ENCODE measurements around the gene SLC35A4.
"Not testable (repeated sequence)": the region's sequence is repeated elsewhere in the genome, so short reads cannot be mapped to it uniquely, and the experiment has no call there.

SLC35A4 gene

GRCh38 chr5:140587495-140587894 lies 22.9 kb downstream of the SLC35A4 start:
- Mint-ChIP-seq H3K4me1 (ENCODE audit: low read depth) (peaks cover 54% of the 10 kb centered on the region), H3K27me3 (no peaks in the 10 kb centered on the region), H3K27ac (peak overlapping the region; percentile 74)

GRCh38 chr5:140588311-140589070 lies 23.9 kb downstream of the SLC35A4 start:
- H3K4me3 Mint-ChIP-seq: no peak overlapping the region
- no peaks in the 10 kb centered on the region for H3K27me3 Mint-ChIP-seq
- H3K36me3 Mint-ChIP-seq (ENCODE audit: low read depth): peaks cover 1% of the 10 kb centered on the region
- peaks cover 11% of the 10 kb centered on the region for H3K9me3 Mint-ChIP-seq
- intact Hi-C loops (cut with micrococcal nuclease): no loop called here
- peak overlapping the region; percentile 87 for H3K27ac Mint-ChIP-seq
- peaks cover 55% of the 10 kb centered on the region for H3K4me1 Mint-ChIP-seq (ENCODE audit: low read depth)

More at GRCh38 chr5:140587495-140587894, 22.9 kb downstream of the SLC35A4 start:
- Mint-ChIP-seq H3K9me3 (peaks cover 16% of the 10 kb centered on the region), H3K36me3 (ENCODE audit: low read depth) (peaks cover 8% of the 10 kb centered on the region), H3K4me3 (no peak overlapping the region)
- intact Hi-C loops (cut with micrococcal nuclease): no loop called here

- peaks cover 77% of the 10 kb centered on the region for H3K4me1 Mint-ChIP-seq (ENCODE audit: low read depth)
- peak overlapping the region; percentile 6 for H3K4me3 Mint-ChIP-seq
- peaks cover 8% of the 10 kb centered on the region for H3K9me3 Mint-ChIP-seq
- H3K27ac Mint-ChIP-seq: peak overlapping the region; percentile 80
- H3K36me3 Mint-ChIP-seq (ENCODE audit: low read depth): no peaks in the 10 kb centered on the region
- intact Hi-C loops (cut with micrococcal nuclease): no loop called here
- no peaks in the 10 kb centered on the region for H3K27me3 Mint-ChIP-seq
Observed at GRCh38 chr5:140590861-140591260, 26.2 kb downstream of the SLC35A4 start.

- intact Hi-C loops (cut with micrococcal nuclease): no loop called here
- H3K27me3 Mint-ChIP-seq: no peaks in the 10 kb centered on the region
- peak overlapping the region; percentile 80 for H3K27ac Mint-ChIP-seq
- H3K9me3 Mint-ChIP-seq: peaks cover 2% of the 10 kb centered on the region
- no peaks in the 10 kb centered on the region for H3K36me3 Mint-ChIP-seq (ENCODE audit: low read depth)
- peak overlapping the region; percentile 61 for H3K4me3 Mint-ChIP-seq
- H3K4me1 Mint-ChIP-seq (ENCODE audit: low read depth): peaks cover 86% of the 10 kb centered on the region
Observed at GRCh38 chr5:140591747-140592372, 27.2 kb downstream of the SLC35A4 start.

GRCh38 chr5:140593070-140593469 lies 28.4 kb downstream of the SLC35A4 start:
- H3K27ac Mint-ChIP-seq: peak overlapping the region; percentile 62
- H3K27me3 Mint-ChIP-seq; intact Hi-C loops (cut with micrococcal nuclease); H3K9me3 Mint-ChIP-seq; H3K36me3 Mint-ChIP-seq (ENCODE audit: low read depth): not testable (repeated sequence)
- H3K4me1 Mint-ChIP-seq (ENCODE audit: low read depth): peaks cover 79% of the 10 kb centered on the region
- peak overlapping the region; percentile 26 for H3K4me3 Mint-ChIP-seq

- H3K9me3 Mint-ChIP-seq: no peaks in the 10 kb centered on the region
- intact Hi-C loops (cut with micrococcal nuclease): loop anchor here (2.0 kb wide), 1 partner anchor 15 kb away; no protein-coding TSS in a partner anchor
- H3K4me3 Mint-ChIP-seq: no peak overlapping the region
- no peaks in the 10 kb centered on the region for H3K36me3 Mint-ChIP-seq (ENCODE audit: low read depth)
- peak overlapping the region; percentile 94 for H3K27ac Mint-ChIP-seq
- H3K4me1 Mint-ChIP-seq (ENCODE audit: low read depth): peaks cover 68% of the 10 kb centered on the region
- H3K27me3 Mint-ChIP-seq: no peaks in the 10 kb centered on the region
Observed at GRCh38 chr5:140594169-140594568, 29.5 kb downstream of the SLC35A4 start.

- intact Hi-C loops (cut with micrococcal nuclease): loop anchor here (2.0 kb wide), 1 partner anchor 13 kb away; no protein-coding TSS in a partner anchor
- peaks cover 54% of the 10 kb centered on the region for H3K4me1 Mint-ChIP-seq (ENCODE audit: low read depth)
- H3K27ac Mint-ChIP-seq: peak overlapping the region; percentile 94
- peak overlapping the region; percentile 13 for H3K4me3 Mint-ChIP-seq
- no peaks in the 10 kb centered on the region for H3K9me3 Mint-ChIP-seq
- H3K27me3 Mint-ChIP-seq: no peaks in the 10 kb centered on the region
- H3K36me3 Mint-ChIP-seq (ENCODE audit: low read depth): no peaks in the 10 kb centered on the region
Observed at GRCh38 chr5:140595538-140596300, 31.1 kb downstream of the SLC35A4 start.

GRCh38 chr5:140596321-140596741 lies 31.7 kb downstream of the SLC35A4 start:
- Mint-ChIP-seq H3K27me3 (no peaks in the 10 kb centered on the region), H3K4me1 (ENCODE audit: low read depth) (peaks cover 48% of the 10 kb centered on the region), H3K36me3 (ENCODE audit: low read depth) (no peaks in the 10 kb centered on the region), H3K27ac (peak overlapping the region; percentile 94), H3K9me3 (no peaks in the 10 kb centered on the region), H3K4me3 (no peak overlapping the region)
- intact Hi-C loops (cut with micrococcal nuclease): no loop called here

- peaks cover 10% of the 10 kb centered on the region for H3K9me3 Mint-ChIP-seq
- H3K27ac Mint-ChIP-seq: no peak overlapping the region
- H3K36me3 Mint-ChIP-seq (ENCODE audit: low read depth): no peaks in the 10 kb centered on the region
- intact Hi-C loops (cut with micrococcal nuclease): no loop called here
- no peaks in the 10 kb centered on the region for H3K27me3 Mint-ChIP-seq
- H3K4me3 Mint-ChIP-seq: no peak overlapping the region
- peaks cover 44% of the 10 kb centered on the region for H3K4me1 Mint-ChIP-seq (ENCODE audit: low read depth)
Observed at GRCh38 chr5:140598836-140599235, 34.2 kb downstream of the SLC35A4 start.

- no peak overlapping the region for H3K4me3 Mint-ChIP-seq
- no peaks in the 10 kb centered on the region for H3K27me3 Mint-ChIP-seq
- no peaks in the 10 kb centered on the region for H3K36me3 Mint-ChIP-seq (ENCODE audit: low read depth)
- peaks cover 10% of the 10 kb centered on the region for H3K9me3 Mint-ChIP-seq
- H3K27ac Mint-ChIP-seq: no peak overlapping the region
- intact Hi-C loops (cut with micrococcal nuclease): no loop called here
- H3K4me1 Mint-ChIP-seq (ENCODE audit: low read depth): peaks cover 32% of the 10 kb centered on the region
Observed at GRCh38 chr5:140600096-140600495, 35.5 kb downstream of the SLC35A4 start.

- Mint-ChIP-seq H3K27me3 (no peaks in the 10 kb centered on the region), H3K27ac (peak overlapping the region; percentile 88), H3K9me3 (peaks cover 10% of the 10 kb centered on the region), H3K36me3 (ENCODE audit: low read depth) (no peaks in the 10 kb centered on the region), H3K4me1 (ENCODE audit: low read depth) (peaks cover 27% of the 10 kb centered on the region), H3K4me3 (no peak overlapping the region)
- intact Hi-C loops (cut with micrococcal nuclease): no loop called here
Observed at GRCh38 chr5:140602147-140602546, 37.5 kb downstream of the SLC35A4 start.

- peak overlapping the region; percentile 88 for H3K27ac Mint-ChIP-seq
Observed at GRCh38 chr5:140603446-140603698, 38.7 kb downstream of the SLC35A4 start.

GRCh38 chr5:140603734-140604133 lies 39.1 kb downstream of the SLC35A4 start:
- Mint-ChIP-seq H3K36me3 (ENCODE audit: low read depth) (no peaks in the 10 kb centered on the region), H3K27ac (peak overlapping the region; percentile 88), H3K9me3 (peaks cover 10% of the 10 kb centered on the region), H3K4me1 (ENCODE audit: low read depth) (peaks cover 33% of the 10 kb centered on the region), H3K4me3 (no peak overlapping the region), H3K27me3 (no peaks in the 10 kb centered on the region)
- intact Hi-C loops (cut with micrococcal nuclease): no loop called here

More at GRCh38 chr5:140603446-140603698, 38.7 kb downstream of the SLC35A4 start:
- H3K27me3 Mint-ChIP-seq; H3K36me3 Mint-ChIP-seq (ENCODE audit: low read depth); H3K4me3 Mint-ChIP-seq; intact Hi-C loops (cut with micrococcal nuclease); H3K9me3 Mint-ChIP-seq: not testable (repeated sequence)
- peaks cover 29% of the 10 kb centered on the region for H3K4me1 Mint-ChIP-seq (ENCODE audit: low read depth)

GRCh38 chr5:140605879-140606278 lies 41.3 kb downstream of the SLC35A4 start:
- Mint-ChIP-seq H3K27ac (peak overlapping the region; percentile 43), H3K4me3 (no peak overlapping the region), H3K4me1 (ENCODE audit: low read depth) (peaks cover 53% of the 10 kb centered on the region), H3K27me3 (no peaks in the 10 kb centered on the region), H3K9me3 (peaks cover 10% of the 10 kb centered on the region), H3K36me3 (ENCODE audit: low read depth) (no peaks in the 10 kb centered on the region)
- intact Hi-C loops (cut with micrococcal nuclease): no loop called here

All from dendritic cell treated with granulocyte-macrophage colony-stimulating factor and Interleukin-4, amounts not matched to agents 40 ng/mL and 50 ng/mL, for 4 days (primary cell).